ENCODE results near the gene MAP6. TPM values are rescaled to one million over a fixed set of nuclear protein-coding genes. Genes with fewer than 3 reads are reported as not detected.

The MAP6 gene
- total and polyA plus RNA-seq, 10 of the 15 experiments (the other 5 are each of a cell fraction or from before 2014, with no cell fraction given) = 0.06 to 0.19 (median 0.11) TPM; not detected in 5

DNA sequence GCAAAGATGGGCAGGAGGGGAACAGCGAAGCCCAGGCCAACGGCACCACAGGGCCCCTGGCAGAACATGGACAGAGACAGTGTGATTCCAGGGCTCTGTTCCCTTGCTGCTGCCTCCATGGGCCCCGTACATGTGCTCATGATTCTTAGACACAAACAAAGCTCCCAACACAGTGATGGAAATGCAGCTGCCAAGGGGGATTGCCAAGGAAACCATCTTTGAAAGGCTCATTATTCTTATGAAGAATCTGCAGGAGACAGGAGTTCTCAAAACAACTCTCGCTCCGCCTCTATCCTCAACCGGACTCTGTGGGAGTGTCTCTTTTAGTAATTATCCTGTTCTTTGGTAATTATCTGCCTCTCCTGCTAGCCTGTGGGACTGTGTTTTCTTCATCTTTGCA lies 74.6 kb downstream of the MAP6 start:
- RAD21 ChIA-PET (ENCODE audit: unreplicated experiment) = no interaction called here
- no peak overlapping the region for H2AFZ ChIP-seq (ENCODE audit: control insufficient read depth, low read depth, low read length)
- H3K9ac ChIP-seq (ENCODE audit: control insufficient read depth, insufficient read depth, low read length) = no peak overlapping the region
- no peak overlapping the region for H3K4me3 ChIP-seq
- no peaks in the 10 kb centered on the region for H3K79me2 ChIP-seq (ENCODE audit: control insufficient read depth, insufficient read depth, low read length)
- in situ Hi-C loops (cut with MboI) (no loop called here), intact Hi-C loops (cut with micrococcal nuclease; ENCODE audit: unreplicated experiment) (loop anchor here (10.0 kb wide), 1 partner anchor 171 kb away; the partner anchor contains the start of gene DGAT2)
- no peak for TF ChIP-seq RUNX3 (IDR thresholded peaks at IDR 0.05; ENCODE audit: low read length)
- TF ChIP-seq BHLHE40 (IDR thresholded peaks at IDR 0.05; ENCODE audit: borderline replicate concordance in 1 of 2, low read depth in 2 of 2, low read length in 1 of 2) = no peak
- TF ChIP-seq SMC3 (IDR thresholded peaks at IDR 0.05; ENCODE audit: borderline replicate concordance, low read length) = no peak
- TF ChIP-seq ZBED1 (IDR thresholded peaks at IDR 0.05; ENCODE audit: borderline replicate concordance) = no peak
- no peak for TF ChIP-seq FOXK2 (IDR thresholded peaks at IDR 0.05)
- no peak for TF ChIP-seq ZNF207 (IDR thresholded peaks at IDR 0.05; ENCODE audit: borderline replicate concordance)
- TF ChIP-seq SREBF2 (IDR thresholded peaks at IDR 0.05; ENCODE audit: low read length) = no peak
- POLR2A ChIA-PET = no interaction called here
- DNase-seq (ENCODE audit: low read depth, low spot score) = no peak
- H3K9me3 ChIP-seq (replicated peaks; ENCODE audit: control insufficient read depth, insufficient read depth, low read length) = no peaks in the 10 kb centered on the region
- WGBS (ENCODE audit: insufficient coverage, insufficient replicate concordance, low lambda C conversion rate, missing lambda C conversion rate) = 56% methylated on average over 6 of the region's 6 CpGs
- SMC1A ChIA-PET (ENCODE audit: uncharacterized antibody, unreplicated experiment) = no interaction called here
- H3K27ac ChIP-seq (ENCODE audit: control insufficient read depth, insufficient read depth) = no peak overlapping the region
- H3K36me3 ChIP-seq (ENCODE audit: control insufficient read depth in 2 of 2, insufficient read depth in 2 of 2, low read length in 1 of 2) = no peaks in the 10 kb centered on the region
- peaks cover 8% of the 10 kb centered on the region for H3K4me1 ChIP-seq (ENCODE audit: control insufficient read depth, insufficient read depth, low read length)
- no peak for FAIRE-seq
- BruUV-seq (replicated peaks) = no TSS peak
- no peaks in the 10 kb centered on the region for H4K20me1 ChIP-seq (ENCODE audit: control insufficient read depth, insufficient read depth)
- H3K27me3 ChIP-seq (replicated peaks in 1 of 2; ENCODE audit: control insufficient read depth in 2 of 2, insufficient read depth in 2 of 2, low read length in 1 of 2) = no peaks in the 10 kb centered on the region; a peak in 2 of 4 replicates
- H3K4me2 ChIP-seq (ENCODE audit: control insufficient read depth, insufficient read depth) = no peak overlapping the region
- CTCF ChIA-PET = interaction anchor here (0.8 to 1.7 kb wide), 2 partner anchors 10 to 112 kb away, joined by 3 to 5 read pairs; no protein-coding TSS in a partner anchor
- no peak for ATAC-seq

DNA sequence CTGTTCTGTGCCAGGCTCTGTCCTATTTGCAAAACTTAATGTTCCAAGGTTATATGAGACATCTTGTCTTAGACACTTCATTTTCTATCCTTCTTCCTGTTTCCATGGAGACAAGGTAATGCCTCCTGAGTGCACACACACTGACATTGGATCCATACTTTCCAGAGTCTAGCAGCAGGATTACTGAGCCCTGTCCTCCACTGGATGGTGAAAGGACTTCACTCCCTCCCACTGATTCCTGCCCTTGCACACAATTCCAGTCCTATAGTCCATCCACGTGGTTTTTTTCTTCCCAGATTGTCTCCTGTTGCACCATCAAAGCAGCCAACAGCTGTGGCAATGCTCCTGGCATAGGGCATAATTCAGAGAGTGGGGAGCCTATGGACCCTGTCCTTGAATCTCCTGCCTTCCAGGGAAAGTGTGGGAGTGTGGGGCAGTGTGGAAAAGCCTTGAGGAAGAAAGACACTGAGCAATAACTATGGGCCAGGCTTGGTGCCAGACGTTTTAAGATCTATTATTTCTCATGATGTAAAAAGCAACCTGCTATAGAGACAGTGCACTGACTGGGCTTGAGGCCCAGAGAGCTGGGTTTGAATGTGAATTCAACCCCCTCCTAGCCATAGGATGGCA lies 75.4 kb downstream of the MAP6 start:
- TF ChIP-seq LARP7 (IDR thresholded peaks at IDR 0.05) (no peak), MEF2A (IDR thresholded peaks at IDR 0.05; ENCODE audit: insufficient read depth, low read depth, low read length) (no peak), SRF (IDR thresholded peaks at IDR 0.05; ENCODE audit: low read depth in 2 of 2, low read length in 2 of 2) (no peak), SMARCA5 (IDR thresholded peaks at IDR 0.05) (no peak), RFX5 (IDR thresholded peaks at IDR 0.05; ENCODE audit: low read depth, low read length) (no peak)
- TF ChIP-seq, protein P1, sequence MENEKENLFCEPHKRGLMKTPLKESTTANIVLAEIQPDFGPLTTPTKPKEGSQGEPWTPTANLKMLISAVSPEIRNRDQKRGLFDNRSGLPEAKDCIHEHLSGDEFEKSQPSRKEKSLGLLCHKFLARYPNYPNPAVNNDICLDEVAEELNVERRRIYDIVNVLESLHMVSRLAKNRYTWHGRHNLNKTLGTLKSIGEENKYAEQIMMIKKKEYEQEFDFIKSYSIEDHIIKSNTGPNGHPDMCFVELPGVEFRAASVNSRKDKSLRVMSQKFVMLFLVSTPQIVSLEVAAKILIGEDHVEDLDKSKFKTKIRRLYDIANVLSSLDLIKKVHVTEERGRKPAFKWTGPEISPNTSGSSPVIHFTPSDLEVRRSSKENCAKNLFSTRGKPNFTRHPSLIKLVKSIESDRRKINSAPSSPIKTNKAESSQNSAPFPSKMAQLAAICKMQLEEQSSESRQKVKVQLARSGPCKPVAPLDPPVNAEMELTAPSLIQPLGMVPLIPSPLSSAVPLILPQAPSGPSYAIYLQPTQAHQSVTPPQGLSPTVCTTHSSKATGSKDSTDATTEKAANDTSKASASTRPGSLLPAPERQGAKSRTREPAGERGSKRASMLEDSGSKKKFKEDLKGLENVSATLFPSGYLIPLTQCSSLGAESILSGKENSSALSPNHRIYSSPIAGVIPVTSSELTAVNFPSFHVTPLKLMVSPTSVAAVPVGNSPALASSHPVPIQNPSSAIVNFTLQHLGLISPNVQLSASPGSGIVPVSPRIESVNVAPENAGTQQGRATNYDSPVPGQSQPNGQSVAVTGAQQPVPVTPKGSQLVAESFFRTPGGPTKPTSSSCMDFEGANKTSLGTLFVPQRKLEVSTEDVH (IDR thresholded peaks at IDR 0.05; ENCODE audit: low read depth, partially characterized antibody) = no peak
- Histone ChIP-seq H4K20me1 (ENCODE audit: control insufficient read depth, insufficient read depth) (no peaks in the 10 kb centered on the region), H3K4me1 (ENCODE audit: control insufficient read depth, insufficient read depth, low read length) (peaks cover 8% of the 10 kb centered on the region), H3K79me2 (ENCODE audit: control insufficient read depth, insufficient read depth, low read length) (no peaks in the 10 kb centered on the region), H2AFZ (ENCODE audit: control insufficient read depth, low read depth, low read length) (no peak overlapping the region), H3K9ac (ENCODE audit: control insufficient read depth, insufficient read depth, low read length) (no peak overlapping the region), H3K9me3 (replicated peaks; ENCODE audit: control insufficient read depth, insufficient read depth, low read length) (no peaks in the 10 kb centered on the region), H3K4me2 (ENCODE audit: control insufficient read depth, insufficient read depth) (no peak overlapping the region), H3K27ac (ENCODE audit: control insufficient read depth, insufficient read depth) (no peak overlapping the region), H3K4me3 (no peak overlapping the region), H3K27me3 (replicated peaks in 1 of 2; ENCODE audit: control insufficient read depth in 2 of 2, insufficient read depth in 2 of 2, low read length in 1 of 2) (no peaks in the 10 kb centered on the region; a peak in 2 of 4 replicates), H3K36me3 (ENCODE audit: control insufficient read depth in 2 of 2, insufficient read depth in 2 of 2, low read length in 1 of 2) (no peaks in the 10 kb centered on the region)
- CTCF ChIA-PET = interaction anchor here (0.6 to 1.2 kb wide), 3 partner anchors 19 to 204 kb away, joined by 3 to 5 read pairs (median 3); no protein-coding TSS in a partner anchor
- DNase-seq (ENCODE audit: low read depth, low spot score) = no peak
- BruUV-seq (replicated peaks) = no TSS peak
- no peak for FAIRE-seq
- SMC1A ChIA-PET (ENCODE audit: uncharacterized antibody, unreplicated experiment) = interaction anchor here (1.1 kb wide), 1 partner anchor 118 kb away, joined by 3 read pairs; no protein-coding TSS in a partner anchor
- 0% methylated on average over 2 of the region's 2 CpGs for WGBS (ENCODE audit: insufficient coverage, insufficient replicate concordance, low lambda C conversion rate, missing lambda C conversion rate)
- POLR2A ChIA-PET = no interaction called here
- intact Hi-C loops (cut with micrococcal nuclease; ENCODE audit: unreplicated experiment) (loop anchor here (10.0 kb wide), 1 partner anchor 171 kb away; the partner anchor contains the start of gene DGAT2), in situ Hi-C loops (cut with MboI) (no loop called here)
- no peak for ATAC-seq
- RAD21 ChIA-PET (ENCODE audit: unreplicated experiment) = no interaction called here

All from GM12878 (cell line).